Measurements from ENCODE around the gene QRSL1. TPM values are rescaled to one million over a fixed set of nuclear protein-coding genes. Genes with fewer than 3 reads are reported as not detected.
"Not testable (repeated sequence)": the region's sequence is repeated elsewhere in the genome, so short reads cannot be mapped to it uniquely, and the experiment has no call there.

The QRSL1 gene
- total RNA-seq, 1 donor from 2014 or later, result 23.0 TPM

DNA sequence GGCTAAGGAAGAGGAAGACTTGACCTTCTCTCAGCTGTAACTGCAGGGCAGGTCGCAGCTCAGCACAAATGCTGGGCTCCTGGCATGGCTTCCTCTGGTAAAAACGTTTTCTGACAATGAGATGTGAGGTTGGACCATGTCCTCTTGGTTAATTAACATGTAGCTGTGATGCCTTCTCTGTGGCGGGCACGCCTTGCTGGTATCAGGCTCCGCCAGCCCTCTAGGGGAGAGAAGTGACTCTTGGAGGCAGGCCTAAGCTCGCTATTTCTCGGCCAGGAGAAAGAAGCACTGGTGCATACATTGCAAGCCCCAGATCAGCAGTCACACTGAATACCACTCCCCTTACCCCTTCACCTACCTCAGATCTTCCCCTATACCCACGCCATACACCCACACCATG, 65.0 kb downstream of the QRSL1 start:
- TF ChIP-seq EZH2 (IDR thresholded peaks at IDR 0.05), result no peak
- no peak for TF ChIP-seq EZH2phosphoT487 (IDR thresholded peaks at IDR 0.05)
- TF ChIP-seq, protein P1, sequence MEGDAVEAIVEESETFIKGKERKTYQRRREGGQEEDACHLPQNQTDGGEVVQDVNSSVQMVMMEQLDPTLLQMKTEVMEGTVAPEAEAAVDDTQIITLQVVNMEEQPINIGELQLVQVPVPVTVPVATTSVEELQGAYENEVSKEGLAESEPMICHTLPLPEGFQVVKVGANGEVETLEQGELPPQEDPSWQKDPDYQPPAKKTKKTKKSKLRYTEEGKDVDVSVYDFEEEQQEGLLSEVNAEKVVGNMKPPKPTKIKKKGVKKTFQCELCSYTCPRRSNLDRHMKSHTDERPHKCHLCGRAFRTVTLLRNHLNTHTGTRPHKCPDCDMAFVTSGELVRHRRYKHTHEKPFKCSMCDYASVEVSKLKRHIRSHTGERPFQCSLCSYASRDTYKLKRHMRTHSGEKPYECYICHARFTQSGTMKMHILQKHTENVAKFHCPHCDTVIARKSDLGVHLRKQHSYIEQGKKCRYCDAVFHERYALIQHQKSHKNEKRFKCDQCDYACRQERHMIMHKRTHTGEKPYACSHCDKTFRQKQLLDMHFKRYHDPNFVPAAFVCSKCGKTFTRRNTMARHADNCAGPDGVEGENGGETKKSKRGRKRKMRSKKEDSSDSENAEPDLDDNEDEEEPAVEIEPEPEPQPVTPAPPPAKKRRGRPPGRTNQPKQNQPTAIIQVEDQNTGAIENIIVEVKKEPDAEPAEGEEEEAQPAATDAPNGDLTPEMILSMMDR (IDR thresholded peaks at IDR 0.05), result no peak
- no peak overlapping the region for H3K27ac Mint-ChIP-seq

DNA sequence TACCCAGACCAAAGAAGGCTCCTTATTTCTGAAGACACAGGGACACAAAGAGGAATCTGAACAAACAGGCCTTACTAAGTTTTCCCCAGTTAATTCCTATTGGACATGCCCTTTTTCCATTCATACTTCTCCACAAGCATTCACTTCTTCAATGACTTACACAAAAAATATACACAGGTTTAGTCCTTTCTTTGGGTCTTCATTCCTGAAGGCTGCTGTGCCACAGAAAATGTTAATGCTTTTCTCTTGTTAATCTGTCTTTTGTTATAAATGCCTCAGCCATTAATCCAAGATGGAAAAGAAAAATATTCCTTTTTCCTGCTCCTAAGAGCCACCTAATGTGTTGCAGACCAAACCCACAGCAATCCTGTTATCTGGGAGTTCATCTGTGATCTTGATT, 71.2 kb downstream of the QRSL1 start:
- no peaks in the 10 kb centered on the region for H4K20me1 ChIP-seq (ENCODE audit: low read depth)
- H3K4me3 Mint-ChIP-seq, result no peak overlapping the region
- no peak overlapping the region for H3K9ac ChIP-seq
- no peak overlapping the region for H3K27ac ChIP-seq
- no peak for DNase-seq (ENCODE audit: low spot score)
- H3K27me3 Mint-ChIP-seq (ENCODE audit: insufficient read depth, low read depth), result peaks cover 8% of the 10 kb centered on the region
- H3K36me3 ChIP-seq, result no peaks in the 10 kb centered on the region
- TF ChIP-seq, protein P1 (IDR thresholded peaks at IDR 0.05), result no peak
- TF ChIP-seq EZH2phosphoT487 (IDR thresholded peaks at IDR 0.05) (no peak), EZH2 (IDR thresholded peaks at IDR 0.05) (no peak)
- H3K9me3 ChIP-seq (ENCODE audit: low read depth), result no peaks in the 10 kb centered on the region
- no peaks in the 10 kb centered on the region for H3K79me2 ChIP-seq (ENCODE audit: low read depth)
- H3K4me1 ChIP-seq, result peaks cover 10% of the 10 kb centered on the region
- peaks cover 27% of the 10 kb centered on the region for H3K4me1 Mint-ChIP-seq
- H3K27me3 ChIP-seq, result no peaks in the 10 kb centered on the region
- no peak overlapping the region for H3K27ac Mint-ChIP-seq
- peak overlapping the region; percentile 54 for H2AFZ ChIP-seq (replicated peaks)
- H3K4me2 ChIP-seq, result peak overlapping the region; percentile 10
- no peaks in the 10 kb centered on the region for H3K36me3 Mint-ChIP-seq
- no peak overlapping the region for H3K4me3 ChIP-seq
- no peaks in the 10 kb centered on the region for H3F3A ChIP-seq (ENCODE audit: low read depth)
- peaks cover 8% of the 10 kb centered on the region for H3K9me3 Mint-ChIP-seq

More for the DNA sequence above, 65.0 kb downstream of the QRSL1 start:
- Histone ChIP-seq H3K27ac (no peak overlapping the region), H2AFZ (replicated peaks) (no peak overlapping the region), H3K4me2 (no peak overlapping the region), H3K36me3 (no peaks in the 10 kb centered on the region), H4K20me1 (ENCODE audit: low read depth) (no peaks in the 10 kb centered on the region), H3K4me3 (no peak overlapping the region), H3K79me2 (ENCODE audit: low read depth) (no peaks in the 10 kb centered on the region), H3K27me3 (no peaks in the 10 kb centered on the region), H3K9ac (no peak overlapping the region), H3K9me3 (ENCODE audit: low read depth) (no peaks in the 10 kb centered on the region), H3F3A (ENCODE audit: low read depth) (peaks cover 7% of the 10 kb centered on the region), H3K4me1 (peaks cover 8% of the 10 kb centered on the region)
- peaks cover 2% of the 10 kb centered on the region for H3K27me3 Mint-ChIP-seq (ENCODE audit: insufficient read depth, low read depth)
- no peaks in the 10 kb centered on the region for H3K9me3 Mint-ChIP-seq
- no peak overlapping the region for H3K4me3 Mint-ChIP-seq
- no peaks in the 10 kb centered on the region for H3K36me3 Mint-ChIP-seq
- no peak for DNase-seq (ENCODE audit: low spot score)
- peaks cover 25% of the 10 kb centered on the region for H3K4me1 Mint-ChIP-seq

DNA sequence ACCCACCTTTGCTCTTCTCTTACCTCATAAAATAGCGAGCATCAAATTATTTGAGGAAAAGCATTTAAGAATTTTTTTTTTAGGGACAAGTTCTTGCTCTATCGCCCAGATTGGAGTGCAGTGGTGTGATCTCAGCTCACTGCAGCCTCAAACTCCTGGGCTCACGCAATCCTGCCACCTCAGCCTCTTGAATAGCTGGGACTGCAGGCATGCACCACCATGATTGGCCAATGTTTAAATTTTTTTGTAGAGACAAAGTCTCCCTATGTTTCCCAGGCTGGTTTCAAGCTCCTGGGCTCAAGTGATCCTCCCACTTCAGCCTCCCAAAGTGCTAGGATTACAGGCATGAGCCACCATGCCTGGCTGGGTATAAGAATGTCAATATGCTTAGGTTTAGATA, 71.8 kb downstream of the QRSL1 start:
- H3K27ac ChIP-seq; H3K79me2 ChIP-seq (ENCODE audit: low read depth); H3K9me3 Mint-ChIP-seq; DNase-seq (ENCODE audit: low spot score); H3K27me3 ChIP-seq; H3K27me3 Mint-ChIP-seq (ENCODE audit: insufficient read depth, low read depth); H3K9me3 ChIP-seq (ENCODE audit: low read depth); H3K36me3 ChIP-seq; H3K9ac ChIP-seq; H3K27ac Mint-ChIP-seq; H3K36me3 Mint-ChIP-seq; H3K4me3 Mint-ChIP-seq; H3F3A ChIP-seq (ENCODE audit: low read depth); H4K20me1 ChIP-seq (ENCODE audit: low read depth); H3K4me3 ChIP-seq; H3K4me2 ChIP-seq; H2AFZ ChIP-seq (replicated peaks): not testable (repeated sequence)
- peaks cover 10% of the 10 kb centered on the region for H3K4me1 ChIP-seq
- H3K4me1 Mint-ChIP-seq, result peaks cover 27% of the 10 kb centered on the region

DNA sequence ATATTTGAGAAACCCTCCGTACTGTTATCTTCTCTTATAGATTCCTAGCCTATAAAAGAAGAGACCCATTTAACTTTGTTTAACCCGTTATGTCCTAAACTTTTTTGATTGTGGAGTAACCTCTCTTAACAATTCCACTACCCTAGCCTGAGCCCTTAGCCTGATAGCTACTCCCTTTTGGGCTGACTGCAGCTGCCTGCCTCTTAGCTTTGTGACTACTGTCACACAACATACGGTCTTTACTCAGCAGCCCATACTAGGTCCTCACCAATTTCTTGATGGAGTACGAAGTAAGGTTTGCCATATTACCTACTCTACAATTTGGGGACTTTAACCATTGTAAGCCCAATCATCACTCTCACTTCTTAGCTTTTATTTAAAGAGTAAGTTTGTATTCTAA, 72.7 kb downstream of the QRSL1 start:
- H3K9me3 ChIP-seq (ENCODE audit: low read depth), result no peaks in the 10 kb centered on the region
- no peaks in the 10 kb centered on the region for H3K36me3 ChIP-seq
- H3K9me3 Mint-ChIP-seq, result peaks cover 9% of the 10 kb centered on the region
- peaks cover 10% of the 10 kb centered on the region for H3K4me1 ChIP-seq
- H3K9ac ChIP-seq, result no peak overlapping the region
- TF ChIP-seq, protein P1 (IDR thresholded peaks at IDR 0.05), result no peak
- no peak for TF ChIP-seq EZH2 (IDR thresholded peaks at IDR 0.05)
- no peak for TF ChIP-seq EZH2phosphoT487 (IDR thresholded peaks at IDR 0.05)
- H3F3A ChIP-seq (ENCODE audit: low read depth), result no peaks in the 10 kb centered on the region
- no peak for DNase-seq (ENCODE audit: low spot score)
- no peak overlapping the region for H3K27ac Mint-ChIP-seq
- H3K79me2 ChIP-seq (ENCODE audit: low read depth), result no peaks in the 10 kb centered on the region
- H3K36me3 Mint-ChIP-seq, result no peaks in the 10 kb centered on the region
- H3K27me3 ChIP-seq, result no peaks in the 10 kb centered on the region
- no peak overlapping the region for H2AFZ ChIP-seq (replicated peaks)
- H4K20me1 ChIP-seq (ENCODE audit: low read depth), result no peaks in the 10 kb centered on the region
- H3K4me3 ChIP-seq, result no peak overlapping the region
- peaks cover 10% of the 10 kb centered on the region for H3K27me3 Mint-ChIP-seq (ENCODE audit: insufficient read depth, low read depth)
- no peak overlapping the region for H3K27ac ChIP-seq
- H3K4me1 Mint-ChIP-seq, result peaks cover 27% of the 10 kb centered on the region
- no peak overlapping the region for H3K4me3 Mint-ChIP-seq
- no peak overlapping the region for H3K4me2 ChIP-seq

All from neural progenitor cell (in vitro differentiated cells).